Activated T-cell treated with anti-CD3 and anti-CD28 coated beads for 4 hours (primary cell): ENCODE measurements around the gene STEAP3.

Experiments used
- DNase-seq: peaks from one replicate; pipeline ENCODE4 v3.0.0-alpha.2; 2020

STEAP3 gene

GRCh38 chr2:119249311-119249710 lies 25.7 kb downstream of the STEAP3 start:
- DNase-seq = no peak

GRCh38 chr2:119249855-119250717 lies 26.5 kb downstream of the STEAP3 start:
- DNase-seq = no peak

- DNase-seq = no peak
Observed at GRCh38 chr2:119250718-119251290, 27.2 kb downstream of the STEAP3 start.

GRCh38 chr2:119251652-119252051 lies 28.0 kb downstream of the STEAP3 start:
- DNase-seq = no peak

DNA sequence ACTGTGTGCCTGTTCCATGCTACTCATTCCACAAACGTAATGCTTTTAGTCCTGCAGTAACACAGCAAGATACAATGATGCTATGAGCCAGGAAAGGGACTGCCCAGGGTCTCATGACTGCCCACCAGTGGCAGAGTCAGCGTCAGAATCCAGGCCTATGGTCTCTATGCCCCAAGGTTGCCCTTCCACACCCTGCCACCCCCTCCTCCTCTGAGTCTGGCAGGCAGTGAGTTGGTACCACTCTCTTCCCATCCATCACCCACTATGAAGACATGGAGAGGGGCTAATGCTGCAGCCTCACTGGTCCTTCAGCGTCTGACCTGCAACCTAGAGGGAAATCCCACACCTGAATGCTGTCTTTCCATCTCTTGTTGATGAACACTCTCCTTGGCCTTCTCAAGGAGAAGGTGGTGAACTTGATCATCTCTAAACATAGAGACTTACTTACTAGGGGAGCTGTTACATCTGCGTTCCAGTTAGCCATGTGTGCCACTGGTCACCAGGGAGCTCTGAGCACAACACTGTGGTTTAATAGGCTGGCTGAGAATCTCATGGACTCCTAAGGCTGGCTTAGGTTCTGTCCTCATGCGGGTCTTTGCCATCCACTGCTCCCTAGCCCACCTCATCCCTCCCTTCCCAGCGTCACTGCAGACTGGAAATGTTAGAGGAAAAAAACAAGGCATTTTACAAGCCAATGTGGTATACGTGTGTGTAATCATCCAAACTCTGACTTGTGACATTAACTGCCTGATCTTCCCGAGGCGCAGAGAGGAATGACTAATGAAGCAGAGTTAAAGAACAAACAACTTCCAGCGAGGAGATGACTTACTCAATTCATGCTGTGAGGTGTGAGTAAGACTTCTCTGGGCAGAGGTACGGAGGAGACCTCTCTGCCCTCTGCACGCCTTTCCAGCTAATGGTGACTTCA lies 28.8 kb downstream of the STEAP3 start:
- DNase-seq = no peak

DNA sequence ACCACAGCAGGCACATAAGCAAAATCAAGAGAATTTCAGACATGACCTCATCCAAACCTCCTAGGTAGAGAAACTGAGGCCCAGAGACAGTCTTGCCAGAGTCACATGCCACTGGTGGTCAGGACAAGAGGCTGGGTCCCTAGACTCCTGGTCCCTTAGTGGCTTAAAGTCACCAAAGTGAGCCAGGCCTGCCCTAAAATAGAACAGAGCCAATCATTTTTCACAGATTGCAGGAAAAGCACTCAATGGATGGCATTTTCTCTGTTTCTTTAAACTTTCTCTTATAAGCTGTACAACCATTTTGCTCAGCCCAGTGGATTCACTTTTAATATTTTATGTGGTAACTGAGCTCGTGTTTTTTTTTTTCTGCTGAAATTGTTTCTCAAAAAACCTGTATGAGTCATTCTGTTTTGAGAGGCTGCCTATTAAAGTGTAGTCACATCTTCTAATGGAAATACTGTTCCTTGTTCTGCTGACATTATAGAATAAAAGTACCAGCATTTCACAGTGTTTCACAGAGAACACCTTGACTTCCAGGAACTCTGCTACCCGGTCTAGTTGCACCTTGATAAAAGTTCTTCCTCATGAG lies 29.6 kb downstream of the STEAP3 start:
- no peak for DNase-seq

DNA sequence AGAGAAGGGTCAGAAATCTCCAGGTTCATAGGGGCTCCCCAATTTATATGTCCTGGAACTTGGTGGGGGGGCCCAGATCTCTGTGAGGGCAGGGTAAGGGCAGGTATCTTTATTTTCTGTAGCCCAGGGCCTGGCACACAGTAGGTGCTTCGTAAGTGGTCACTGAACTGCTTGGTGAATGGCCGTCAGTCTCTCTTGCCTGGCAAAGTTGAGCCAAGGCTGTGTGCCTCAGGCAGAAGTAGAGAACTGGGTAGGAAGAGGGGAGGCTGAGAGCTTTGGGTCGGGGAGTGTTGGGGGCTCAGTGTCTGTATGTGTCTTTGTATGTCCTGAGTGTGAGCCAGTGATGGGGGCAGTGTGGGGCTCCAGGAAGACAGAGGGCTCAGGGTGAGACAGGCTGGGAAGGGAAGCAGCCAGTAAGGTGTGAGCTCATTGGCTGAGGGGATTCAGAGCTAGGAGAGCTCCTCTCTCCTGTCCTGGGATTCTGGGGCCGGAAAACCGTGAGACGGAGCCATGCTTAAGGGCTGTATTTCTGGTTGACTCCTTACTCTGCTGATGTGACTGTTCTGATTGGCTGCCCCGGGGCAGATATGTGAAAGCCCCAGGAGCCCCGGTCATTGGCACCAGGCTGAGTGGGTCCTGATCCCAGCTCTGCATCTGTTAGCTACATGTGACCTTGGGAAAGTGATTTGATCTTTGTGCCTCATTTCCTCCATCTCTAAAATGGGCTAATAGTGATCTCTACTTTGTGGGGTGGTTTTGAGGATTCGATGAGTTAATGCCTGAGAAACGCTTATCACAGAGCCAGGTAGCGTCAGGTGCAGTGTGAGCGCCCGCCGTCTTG lies 30.3 kb downstream of the STEAP3 start:
- no peak for DNase-seq

- DNase-seq = no peak
Observed at GRCh38 chr2:119254601-119255080, 31.0 kb downstream of the STEAP3 start.

DNA sequence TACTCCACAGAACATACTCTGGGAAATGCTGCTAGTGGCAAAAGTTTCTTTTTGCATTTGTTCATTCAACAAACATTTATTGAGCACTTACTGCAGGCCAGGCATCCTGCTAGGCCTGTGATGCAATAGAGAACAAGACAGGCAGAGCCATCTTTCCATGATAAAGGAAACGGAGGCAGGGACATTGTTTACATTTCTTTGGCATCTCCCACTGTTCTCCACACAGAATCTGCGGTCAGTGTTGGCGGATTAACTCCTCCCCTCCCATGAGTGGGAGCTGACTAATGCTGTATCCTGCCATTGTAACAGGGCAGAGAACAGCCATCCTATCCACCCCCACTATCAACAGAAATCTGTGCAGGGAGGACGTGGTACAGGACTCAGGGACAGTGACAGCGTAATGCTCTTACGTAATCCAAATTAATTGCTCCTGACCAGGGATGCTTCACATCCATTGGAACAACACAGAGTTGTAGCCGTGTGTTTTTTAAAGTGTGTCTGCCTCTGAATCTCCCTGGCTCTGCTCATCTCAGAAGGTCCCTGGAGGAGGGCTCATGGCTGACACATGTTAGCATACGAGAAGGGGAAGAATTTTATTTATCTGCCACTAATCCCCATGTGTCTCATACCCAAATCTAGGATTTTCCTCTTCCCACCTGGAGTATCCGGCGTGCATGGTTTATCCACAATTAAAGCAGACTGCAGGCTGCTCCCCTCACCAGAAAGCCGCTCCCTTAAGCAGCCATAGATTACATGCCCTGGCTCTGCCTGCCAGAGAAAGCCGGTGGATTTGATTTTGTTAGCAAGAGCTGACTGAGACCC lies 32.3 kb downstream of the STEAP3 start:
- no peak for DNase-seq

DNA sequence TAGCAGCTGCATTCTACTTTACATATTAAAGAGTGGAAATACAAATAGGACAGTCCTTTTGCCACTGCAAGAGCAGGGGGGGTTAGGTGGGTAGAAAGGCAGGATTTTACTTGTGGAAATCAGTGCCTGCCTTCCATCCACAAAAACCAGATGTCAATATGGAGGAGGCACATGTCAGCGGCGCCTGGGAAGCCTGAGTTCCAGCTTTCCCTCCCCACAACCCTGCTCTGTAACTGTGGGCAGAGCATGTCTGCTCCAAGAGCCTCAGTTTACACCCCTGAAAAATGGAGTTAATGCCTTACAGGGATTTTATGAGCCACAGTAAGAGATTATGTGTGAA lies 32.9 kb downstream of the STEAP3 start:
- no peak for DNase-seq

DNA sequence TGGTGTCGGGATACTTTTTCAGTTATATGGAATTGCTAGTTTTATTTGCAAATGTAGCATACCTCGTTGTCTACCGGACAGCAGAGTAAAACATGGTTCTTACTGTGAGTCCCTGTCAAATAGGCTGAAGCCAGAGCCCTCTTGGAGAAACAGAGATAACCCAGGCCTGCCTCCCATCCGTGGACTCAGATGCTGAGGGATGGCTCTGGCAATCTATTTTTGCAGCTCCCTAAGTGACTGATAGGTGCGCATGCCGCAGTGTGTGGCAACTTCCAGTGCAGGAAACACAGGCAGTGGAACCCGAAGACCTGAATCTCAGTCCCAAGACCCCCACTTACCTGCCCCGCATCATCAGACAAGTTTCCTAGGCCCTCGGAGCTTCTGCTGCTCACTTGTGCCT lies 33.6 kb downstream of the STEAP3 start:
- DNase-seq = no peak

- no peak for DNase-seq
Observed at GRCh38 chr2:119259296-119259860, 35.7 kb downstream of the STEAP3 start.

GRCh38 chr2:119260646-119261492 lies 37.2 kb downstream of the STEAP3 start:
- no peak for DNase-seq

- DNase-seq = no peak
Observed at GRCh38 chr2:119261493-119262225, 38.0 kb downstream of the STEAP3 start.

DNA sequence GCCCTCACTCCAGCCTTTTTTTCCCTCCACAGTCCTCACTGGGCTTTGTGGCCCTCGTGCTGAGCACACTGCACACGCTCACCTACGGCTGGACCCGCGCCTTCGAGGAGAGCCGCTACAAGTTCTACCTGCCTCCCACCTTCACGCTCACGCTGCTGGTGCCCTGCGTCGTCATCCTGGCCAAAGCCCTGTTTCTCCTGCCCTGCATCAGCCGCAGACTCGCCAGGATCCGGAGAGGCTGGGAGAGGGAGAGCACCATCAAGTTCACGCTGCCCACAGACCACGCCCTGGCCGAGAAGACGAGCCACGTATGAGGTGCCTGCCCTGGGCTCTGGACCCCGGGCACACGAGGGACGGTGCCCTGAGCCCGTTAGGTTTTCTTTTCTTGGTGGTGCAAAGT lies 39.4 kb downstream of the STEAP3 start:
- DNase-seq = no peak

DNA sequence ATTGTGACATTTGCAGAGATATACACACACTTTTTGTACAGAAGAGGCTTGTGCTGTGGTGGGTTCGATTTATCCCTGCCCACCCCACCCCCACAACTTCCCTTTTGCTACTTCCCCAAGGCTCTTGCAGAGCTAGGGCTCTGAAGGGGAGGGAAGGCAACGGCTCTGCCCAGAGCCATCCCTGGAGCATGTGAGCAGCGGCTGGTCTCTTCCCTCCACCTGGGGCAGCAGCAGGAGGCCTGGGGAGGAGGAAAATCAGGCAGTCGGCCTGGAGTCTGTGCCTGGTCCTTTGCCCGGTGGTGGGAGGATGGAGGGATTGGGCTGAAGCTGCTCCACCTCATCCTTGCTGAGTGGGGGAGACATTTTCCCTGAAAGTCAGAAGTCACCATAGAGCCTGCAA lies 40.0 kb downstream of the STEAP3 start:
- no peak for DNase-seq

GRCh38 chr2:119264781-119265692 lies 41.4 kb downstream of the STEAP3 start:
- no peak for DNase-seq

- no peak for DNase-seq
Observed at GRCh38 chr2:119265693-119266066, 42.0 kb downstream of the STEAP3 start.
